ENCODE data around the gene PCDHA8. TPM values are rescaled to one million over a fixed set of nuclear protein-coding genes. Genes with fewer than 3 reads are reported as not detected.
"Not testable (repeated sequence)": the region's sequence is repeated elsewhere in the genome, so short reads cannot be mapped to it uniquely, and the experiment has no call there.

The PCDHA8 gene
- total RNA-seq, 1 experiment from 2014 or later, result not detected

- H3K4me3 ChIP-seq (ENCODE audit: low read depth, low read length); H3K4me3 Mint-ChIP-seq (ENCODE audit: unreplicated experiment); BruUV-seq (replicated peaks); H3K36me3 ChIP-seq (ENCODE audit: control insufficient read depth, insufficient read depth, low read length); CTCF ChIA-PET; POLR2A ChIA-PET; H3K4me1 ChIP-seq; H3K27ac Mint-ChIP-seq (ENCODE audit: unreplicated experiment); H3K9me3 ChIP-seq; H3K27me3 ChIP-seq (replicated peaks; ENCODE audit: control insufficient read depth, insufficient read depth, low read length); H3K36me3 Mint-ChIP-seq (ENCODE audit: insufficient read depth, unreplicated experiment); H3K27me3 Mint-ChIP-seq (ENCODE audit: insufficient read depth, unreplicated experiment); DNase-seq; intact Hi-C loops (cut with micrococcal nuclease; ENCODE audit: unreplicated experiment); H3K4me1 Mint-ChIP-seq (ENCODE audit: low read depth, unreplicated experiment): not testable (repeated sequence)
- H3K9me3 Mint-ChIP-seq (ENCODE audit: unreplicated experiment), result peaks cover 16% of the 10 kb centered on the region
Observed at GRCh38 chr5:140796072-140796717, 44.8 kb upstream of the PCDHA8 start.

GRCh38 chr5:140796718-140797095, 44.3 kb upstream of the PCDHA8 start:
- POLR2A ChIA-PET, result no interaction called here
- Mint-ChIP-seq H3K4me3 (ENCODE audit: unreplicated experiment) (no peak overlapping the region), H3K9me3 (ENCODE audit: unreplicated experiment) (peaks cover 16% of the 10 kb centered on the region), H3K27ac (ENCODE audit: unreplicated experiment) (no peak overlapping the region), H3K27me3 (ENCODE audit: insufficient read depth, unreplicated experiment) (no peaks in the 10 kb centered on the region), H3K4me1 (ENCODE audit: low read depth, unreplicated experiment) (no peaks in the 10 kb centered on the region), H3K36me3 (ENCODE audit: insufficient read depth, unreplicated experiment) (no peaks in the 10 kb centered on the region)
- BruUV-seq (replicated peaks), result no TSS peak
- Histone ChIP-seq H3K4me3 (ENCODE audit: low read depth, low read length) (no peak overlapping the region), H3K4me1 (no peaks in the 10 kb centered on the region), H3K9me3 (peaks cover 3% of the 10 kb centered on the region; the same call in 1 of the 2 replicates), H3K27me3 (replicated peaks; ENCODE audit: control insufficient read depth, insufficient read depth, low read length) (no peaks in the 10 kb centered on the region), H3K36me3 (ENCODE audit: control insufficient read depth, insufficient read depth, low read length) (no peaks in the 10 kb centered on the region)
- no peak for DNase-seq
- intact Hi-C loops (cut with micrococcal nuclease; ENCODE audit: unreplicated experiment), result no loop called here
- CTCF ChIA-PET, result no interaction called here
- no peak for TF ChIP-seq CTCF (IDR thresholded peaks at IDR 0.05; ENCODE audit: insufficient read depth in 1 of 2, low read depth in 1 of 2, low read length in 1 of 2, severe bottlenecking in 1 of 2, unreplicated experiment in 1 of 2)

- Mint-ChIP-seq H3K36me3 (ENCODE audit: insufficient read depth, unreplicated experiment) (no peaks in the 10 kb centered on the region), H3K27me3 (ENCODE audit: insufficient read depth, unreplicated experiment) (no peaks in the 10 kb centered on the region), H3K4me1 (ENCODE audit: low read depth, unreplicated experiment) (no peaks in the 10 kb centered on the region), H3K4me3 (ENCODE audit: unreplicated experiment) (no peak within 1 kb of the TSS), H3K9me3 (ENCODE audit: unreplicated experiment) (peaks cover 17% of the 10 kb centered on the region), H3K27ac (ENCODE audit: unreplicated experiment) (no peak within 1 kb of the TSS)
- intact Hi-C loops (cut with micrococcal nuclease; ENCODE audit: unreplicated experiment), result no loop called here
- TF ChIP-seq CTCF (IDR thresholded peaks at IDR 0.05; ENCODE audit: insufficient read depth in 1 of 2, low read depth in 1 of 2, low read length in 1 of 2, severe bottlenecking in 1 of 2, unreplicated experiment in 1 of 2), result no peak
- BruUV-seq (replicated peaks), result no TSS peak
- no peaks in the 10 kb centered on the region for H3K4me1 ChIP-seq
- ChIA-PET CTCF (no interaction called here), POLR2A (no interaction called here)
- no peaks in the 10 kb centered on the region for H3K27me3 ChIP-seq (replicated peaks; ENCODE audit: control insufficient read depth, insufficient read depth, low read length)
- no peaks in the 10 kb centered on the region for H3K36me3 ChIP-seq (ENCODE audit: control insufficient read depth, insufficient read depth, low read length)
- DNase-seq, result no peak
- H3K9me3 ChIP-seq, result no peaks in the 10 kb centered on the region; the same call in 1 of the 2 replicates
- no peak within 1 kb of the TSS for H3K4me3 ChIP-seq (ENCODE audit: low read depth, low read length)
Observed at GRCh38 chr5:140800816-140801493, 40.0 kb upstream of the PCDHA8 start, which contains the start of gene PCDHA3. PCDHA3 (plus strand) TSS chr5:140801057.
